Stomach (tissue), 19 donors: ENCODE results near the gene DPP6. TPM values are rescaled to one million over a fixed set of nuclear protein-coding genes. Genes with fewer than 3 reads are reported as not detected.
A peak's percentile ranks its signal among the peaks of the same experiment; 100 is the strongest.
"Not testable (repeated sequence)": the region's sequence is repeated elsewhere in the genome, so short reads cannot be mapped to it uniquely, and the experiment has no call there.

Source experiments
- DNase-seq, 2 donors: peaks; one replicate each; pipeline versions ENCODE4 v3.0.0 to v3.0.0-alpha.2; 2013 to 2019
- H3K27ac ChIP-seq, 5 donors: fragments of 200-600 bp in 4 of 5; sonication (generic) in 4 of 5; one replicate each; pipeline ENCODE4 v1.5.1; 2013 to 2019; ENCODE audit warnings: mild to moderate bottlenecking in 1 of 5, moderate library complexity in 1 of 5
- H3K27me3 ChIP-seq, 3 donors: fragments of 200-600 bp; sonication (generic); one replicate each; pipeline ENCODE4 v1.5.1; 2017 to 2019; ENCODE audit warnings: mixed run types in 1 of 3
- H3K36me3 ChIP-seq, 4 donors: fragments of 200-600 bp; sonication (generic); 1 replicate in 3 of 4; 2 replicates in 1 of 4; pipeline ENCODE4 v1.5.1; 2016 to 2019
- H3K4me1 ChIP-seq, 4 donors: fragments of 200-600 bp; sonication (generic); one replicate each; pipeline ENCODE4 v1.5.1; 2016 to 2019
- H3K4me3 ChIP-seq, 4 donors: fragments of 200-600 bp; sonication (generic) in 3 of 4; one replicate each; pipeline ENCODE4 v1.5.1; 2016 to 2019; ENCODE audit warnings: mild to moderate bottlenecking in 1 of 4
- H3K9me3 ChIP-seq, 4 donors: fragments of 200-600 bp; sonication (generic); one replicate each; pipeline ENCODE4 v1.5.1; 2016 to 2019
- WGBS, 5 donors: extraction: QIAGEN DNeasy Blood & Tissue Kit in 3 of 5; methylation state at CpG; one replicate each; pipeline versions ENCODE4 v1.1.5 to v1.1.7; 2013 to 2018; 5-methylcytosine and 5-hydroxymethylcytosine counted together
- intact Hi-C: fragments of 100-400 bp; cut with DNase I; formaldehyde crosslinking; loops from one replicate; pipeline ENCODE4 v1.15.1; 2023; ENCODE audit warnings: low total_unique reads
- long read RNA-seq, 10 donors: transcript quantifications; one replicate each; lab custom pipeline, GENCODE V29; 2026
- polyA plus RNA-seq, 3 donors: library from polyadenylated mRNA; stranded (reverse); fragments of 200-250 nt; gene quantifications; one replicate each; pipeline ENCODE4 v1.2.3, GENCODE V29; 2013
- total RNA-seq, 5 donors: library from RNA; depleted of rRNA; stranded (reverse); fragments of >200 nt; gene quantifications; one replicate each; pipeline versions ENCODE4 v1.1.0 to v1.2.3, GENCODE V29; 2014 to 2016
- donor health status: healthy with polysubstance abuse.
- donor health status: Bipolar disorder and iron deficiency.
- donor health status: healthy.

DPP6 gene
- total RNA-seq (10 to 100 TPM in 2 of 5 donors, 1 to 10 TPM in 3; 3.3 to 29.8 (median 9.2) TPM), polyA plus RNA-seq (1 to 10 TPM in 1 of 3 donors, under 1 TPM in 2; 0.15 to 2.1 (median 0.87) TPM)
- long read RNA-seq, donor 1, partial matches to known transcripts, result 0 of 1 reads
- long read RNA-seq, donor 1, other reads (novel, unspliced or antisense), result 0 of 1 reads
- long read RNA-seq, donor 2, result 0 reads
- long read RNA-seq, donor 3, result 0 reads
- long read RNA-seq, donor 4, result 0 reads
- long read RNA-seq, donor 5, result 0 reads
- long read RNA-seq, donor 6, partial matches to known transcripts, result 0 of 2 reads
- long read RNA-seq, donor 6, other reads (novel, unspliced or antisense), result 0 of 2 reads
- long read RNA-seq, donor 7, partial matches to known transcripts, result 0 of 1 reads
- long read RNA-seq, donor 7, other reads (novel, unspliced or antisense), result 0 of 1 reads
- long read RNA-seq, donor 8, result 0 reads
- long read RNA-seq, donor 9, result 0 reads
- long read RNA-seq, donor 10, result 0 reads

GRCh38 chr7:154051643-154052529, at the start of gene DPP6:
Gene DPP6 (plus strand): TSS chr7:154052398.
- H3K9me3 ChIP-seq, DNase-seq, H3K4me1 ChIP-seq, intact Hi-C loops, H3K27ac ChIP-seq, H3K36me3 ChIP-seq: not testable (repeated sequence)
- WGBS, 5 donors, result 3 to 7% (median 5%) methylated on average over 11 to 46 of the region's 81 CpGs
- peak within 1 kb of the TSS in 2 of 4 donors; percentile 7 to 15 for H3K4me3 ChIP-seq
- H3K27me3 ChIP-seq, result peaks cover 0 to 37% (median 12%) of the 10 kb centered on the region in 3 donors

GRCh38 chr7:154009423-154009911, 42.7 kb upstream of the DPP6 start:
- H3K9me3 ChIP-seq, H3K4me3 ChIP-seq, H3K27me3 ChIP-seq, H3K27ac ChIP-seq, intact Hi-C loops, DNase-seq, H3K4me1 ChIP-seq, H3K36me3 ChIP-seq: not testable (repeated sequence)
- 71 to 81% (median 77%) methylated on average over 2 of the region's 3 CpGs for WGBS, 5 donors

GRCh38 chr7:154010726-154011568, 41.3 kb upstream of the DPP6 start:
- WGBS, 5 donors, result 73 to 87% (median 81%) methylated on average over 4 of the region's 4 CpGs
- H3K4me3 ChIP-seq, intact Hi-C loops: not testable (repeated sequence)

GRCh38 chr7:154012800-154013199, 39.4 kb upstream of the DPP6 start:
- H3K36me3 ChIP-seq, H3K4me3 ChIP-seq, H3K27ac ChIP-seq, H3K4me1 ChIP-seq, intact Hi-C loops, DNase-seq, H3K27me3 ChIP-seq, H3K9me3 ChIP-seq: not testable (repeated sequence)
- WGBS, 5 donors, result 40 to 64% (median 51%) methylated on average over 3 of the region's 3 CpGs

More at GRCh38 chr7:154010726-154011568, 41.3 kb upstream of the DPP6 start:
- H3K27ac ChIP-seq, H3K9me3 ChIP-seq, H3K27me3 ChIP-seq, H3K36me3 ChIP-seq, H3K4me1 ChIP-seq, DNase-seq: not testable (repeated sequence)

- H3K4me3 ChIP-seq, H3K36me3 ChIP-seq, H3K4me1 ChIP-seq, intact Hi-C loops, DNase-seq, H3K27ac ChIP-seq, H3K27me3 ChIP-seq, H3K9me3 ChIP-seq: not testable (repeated sequence)
- WGBS, 5 donors, result 77 to 90% (median 86%) methylated on average over 6 of the region's 6 CpGs
These were observed 36.6 kb upstream of the DPP6 start for GRCh38 chr7:154015636-154016035.

GRCh38 chr7:154018354-154018753, 33.8 kb upstream of the DPP6 start:
- H3K27ac ChIP-seq, H3K36me3 ChIP-seq, intact Hi-C loops, H3K4me3 ChIP-seq, H3K9me3 ChIP-seq, H3K4me1 ChIP-seq, DNase-seq, H3K27me3 ChIP-seq: not testable (repeated sequence)
- WGBS, 5 donors, result 69 to 88% (median 80%) methylated on average over 2 of the region's 2 CpGs

- H3K27me3 ChIP-seq, H3K36me3 ChIP-seq, H3K4me3 ChIP-seq, H3K4me1 ChIP-seq, DNase-seq, H3K9me3 ChIP-seq, intact Hi-C loops, H3K27ac ChIP-seq: not testable (repeated sequence)
- WGBS, 5 donors, result 79 to 94% (median 82%) methylated on average over 8 of the region's 8 CpGs
These were observed 24.4 kb upstream of the DPP6 start for GRCh38 chr7:154027805-154028204.

GRCh38 chr7:154030476-154031080, 21.6 kb upstream of the DPP6 start:
- H3K36me3 ChIP-seq, intact Hi-C loops, DNase-seq, H3K27ac ChIP-seq, H3K4me3 ChIP-seq, H3K4me1 ChIP-seq, H3K9me3 ChIP-seq, H3K27me3 ChIP-seq: not testable (repeated sequence)
- WGBS, 5 donors, result 60 to 74% (median 66%) methylated on average over 9 to 11 of the region's 11 CpGs
